Fibroblast of the aortic adventitia (primary cell): ENCODE measurements around the gene FAM9A. TPM values are rescaled to one million over a fixed set of nuclear protein-coding genes. Genes with fewer than 3 reads are reported as not detected.
"Not testable (repeated sequence)": the region's sequence is repeated elsewhere in the genome, so short reads cannot be mapped to it uniquely, and the experiment has no call there.

Experiments used
- DNase-seq: peaks from one replicate; pipeline ENCODE4 v3.0.0-alpha.2; 2010; ENCODE audit warnings: low read depth
- H3K4me3 ChIP-seq: 2 replicates; pipeline ENCODE4 v1.5.1; 2011; ENCODE audit warnings: low read depth, mild to moderate bottlenecking, control low read depth, low read length, moderate library complexity
- CTCF ChIP-seq: IDR thresholded peaks from 2 replicates; pipeline ENCODE4 v1.5.1; 2011; ENCODE audit warnings: mild to moderate bottlenecking, low read length, control low read depth, inconsistent platforms; ENCODE audit not compliant: insufficient read depth
- total RNA-seq: library from RNA; depleted of rRNA; stranded (reverse); fragments of >200 nt; gene quantifications from 2 replicates; pipeline ENCODE4 v1.2.3, GENCODE V29; 2012; ENCODE audit warnings: low replicate concordance

Gene FAM9A
- total RNA-seq, 1 donor = not detected

GRCh38 chrX:8811611-8812010 is 10.4 kb upstream of the FAM9A start:
- no peak for DNase-seq
- TF ChIP-seq CTCF = no peak

GRCh38 chrX:8808661-8809060 is 7.5 kb upstream of the FAM9A start:
- TF ChIP-seq CTCF = no peak
- H3K4me3 ChIP-seq = no peak overlapping the region
- DNase-seq = no peak

More at GRCh38 chrX:8811611-8812010, 10.4 kb upstream of the FAM9A start:
- no peak overlapping the region for H3K4me3 ChIP-seq

- DNase-seq = no peak
- no peak overlapping the region for H3K4me3 ChIP-seq
- TF ChIP-seq CTCF = no peak
Measured at GRCh38 chrX:8805974-8806373, 4.8 kb upstream of the FAM9A start.

GRCh38 chrX:8805046-8805445 is 3.9 kb upstream of the FAM9A start:
- TF ChIP-seq CTCF = no peak
- no peak for DNase-seq
- no peak overlapping the region for H3K4me3 ChIP-seq

- no peak for DNase-seq
- no peak overlapping the region for H3K4me3 ChIP-seq
- no peak for TF ChIP-seq CTCF
Measured at GRCh38 chrX:8803326-8803725, 2.1 kb upstream of the FAM9A start.

GRCh38 chrX:8800351-8800750 is 832 bp downstream of the FAM9A start:
- not testable (repeated sequence) for H3K4me3 ChIP-seq, DNase-seq

GRCh38 chrX:8799281-8799680 is 1.9 kb downstream of the FAM9A start:
- not testable (repeated sequence) for H3K4me3 ChIP-seq, DNase-seq

GRCh38 chrX:8798702-8799101 is 2.5 kb downstream of the FAM9A start:
- H3K4me3 ChIP-seq, DNase-seq: not testable (repeated sequence)

- not testable (repeated sequence) for H3K4me3 ChIP-seq, DNase-seq
Measured at GRCh38 chrX:8787119-8787518, 14.1 kb downstream of the FAM9A start.
